Neural progenitor cell (in vitro differentiated cells): ENCODE measurements around the gene MLX. TPM values are rescaled to one million over a fixed set of nuclear protein-coding genes. Genes with fewer than 3 reads are reported as not detected.
A peak's percentile ranks its signal among the peaks of the same experiment; 100 is the strongest.

Source experiments
- DNase-seq: peaks from one replicate; pipeline ENCODE4 v3.0.0-alpha.2; 2016; ENCODE audit warnings: low spot score
- H2AFZ ChIP-seq: fragments of 200-600 bp; sonication (generic); replicated peaks from 2 replicates; pipeline ENCODE4 v1.6.1; 2016; ENCODE audit warnings: antibody characterized with exemption
- H3F3A ChIP-seq: fragments of 200-600 bp; sonication (generic); 2 replicates; pipeline ENCODE4 v1.6.1; 2016; ENCODE audit warnings: antibody characterized with exemption, low read depth
- H3K27ac ChIP-seq: fragments of 200-600 bp; sonication (generic); 2 replicates; pipeline ENCODE4 v1.5.1; 2016; ENCODE audit warnings: mild to moderate bottlenecking
- H3K27me3 ChIP-seq: fragments of 200-600 bp; sonication (generic); 2 replicates; pipeline ENCODE4 v1.6.1; 2016; ENCODE audit warnings: mild to moderate bottlenecking, moderate library complexity
- H3K36me3 ChIP-seq: fragments of 200-600 bp; sonication (generic); 2 replicates; pipeline ENCODE4 v1.5.1; 2016
- H3K4me1 ChIP-seq: fragments of 200-600 bp; sonication (generic); 2 replicates; pipeline ENCODE4 v1.6.1; 2016; ENCODE audit warnings: mixed run types
- H3K4me2 ChIP-seq: fragments of 200-600 bp; sonication (generic); 2 replicates; pipeline ENCODE4 v1.6.1; 2016
- H3K4me3 ChIP-seq: fragments of 200-600 bp; sonication (generic); 2 replicates; pipeline ENCODE4 v1.5.1; 2016
- H3K79me2 ChIP-seq: fragments of 200-600 bp; sonication (generic); 2 replicates; pipeline ENCODE4 v1.6.1; 2016; ENCODE audit warnings: low read depth
- H3K9ac ChIP-seq: fragments of 200-600 bp; sonication (generic); 2 replicates; pipeline ENCODE4 v1.6.1; 2016
- H3K9me3 ChIP-seq: fragments of 200-600 bp; sonication (generic); 2 replicates; pipeline ENCODE4 v1.5.1; 2016; ENCODE audit warnings: low read depth
- H4K20me1 ChIP-seq: fragments of 200-600 bp; sonication (generic); 2 replicates; pipeline ENCODE4 v1.6.1; 2016; ENCODE audit warnings: low read depth
- H3K27ac Mint-ChIP-seq: 3 replicates; pipeline ENCODE4 v1.8.0; 2021; ENCODE audit warnings: mixed read lengths
- H3K27me3 Mint-ChIP-seq: 2 replicates; pipeline ENCODE4 v1.8.0; 2022; ENCODE audit warnings: low read depth, mild to moderate bottlenecking, inconsistent platforms, moderate library complexity, mixed read lengths; ENCODE audit not compliant: insufficient read depth
- H3K36me3 Mint-ChIP-seq: 3 replicates; pipeline ENCODE4 v1.8.0; 2021; ENCODE audit warnings: mixed read lengths
- H3K4me1 Mint-ChIP-seq: 3 replicates; pipeline ENCODE4 v1.8.0; 2021; ENCODE audit warnings: mixed read lengths
- H3K4me3 Mint-ChIP-seq: 3 replicates; pipeline ENCODE4 v1.8.0; 2021; ENCODE audit warnings: mild to moderate bottlenecking, moderate library complexity, mixed read lengths
- H3K9me3 Mint-ChIP-seq: 3 replicates; pipeline ENCODE4 v1.8.0; 2020; ENCODE audit warnings: mixed read lengths
- CTCF ChIP-seq: fragments of 200-600 bp; sonication (generic); IDR thresholded peaks from 2 replicates; pipeline ENCODE4 v1.5.1; 2017; ENCODE audit warnings: antibody characterized with exemption, mild to moderate bottlenecking
- EZH2 ChIP-seq: fragments of 200-600 bp; sonication (generic); IDR thresholded peaks from 2 replicates; pipeline ENCODE4 v1.6.1; 2017; ENCODE audit warnings: antibody characterized with exemption, mild to moderate bottlenecking, moderate library complexity
- EZH2phosphoT487 ChIP-seq: fragments of 200-600 bp; sonication (generic); IDR thresholded peaks from 2 replicates; pipeline ENCODE4 v1.6.1; 2017; ENCODE audit warnings: antibody characterized with exemption
- total RNA-seq: library from RNA; depleted of rRNA; stranded (reverse); fragments of >200 nt; gene quantifications from 2 replicates; pipeline ENCODE4 v1.2.3, GENCODE V29; 2015; ENCODE audit warnings: low replicate concordance

The MLX gene
- total RNA-seq, 1 donor from 2014 or later: 15.8 TPM

GRCh38 chr17:42612013-42612412 lies 45.1 kb downstream of the MLX start:
- H3K36me3 Mint-ChIP-seq: peaks cover 24% of the 10 kb centered on the region
- H4K20me1 ChIP-seq: peaks cover 17% of the 10 kb centered on the region
- TF ChIP-seq EZH2 (no peak), CTCF (no peak)

GRCh38 chr17:42613699-42614295 lies 46.9 kb downstream of the MLX start:
- Histone ChIP-seq H3K9me3 (no peaks in the 10 kb centered on the region), H3K79me2 (peaks cover 20% of the 10 kb centered on the region), H4K20me1 (peaks cover 4% of the 10 kb centered on the region), H3K4me2 (no peak overlapping the region), H3K27me3 (no peaks in the 10 kb centered on the region), H3F3A (peaks cover 21% of the 10 kb centered on the region), H3K27ac (no peak overlapping the region), H3K4me1 (peaks cover 10% of the 10 kb centered on the region), H3K36me3 (no peaks in the 10 kb centered on the region), H2AFZ (no peak overlapping the region), H3K9ac (no peak overlapping the region), H3K4me3 (no peak overlapping the region)
- Mint-ChIP-seq H3K4me3 (no peak overlapping the region), H3K4me1 (peaks cover 10% of the 10 kb centered on the region), H3K27me3 (no peaks in the 10 kb centered on the region), H3K36me3 (peaks cover 24% of the 10 kb centered on the region), H3K9me3 (no peaks in the 10 kb centered on the region), H3K27ac (no peak overlapping the region)
- no peak for DNase-seq
- TF ChIP-seq CTCF: no peak
- TF ChIP-seq EZH2phosphoT487: no peak
- no peak for TF ChIP-seq EZH2

More at GRCh38 chr17:42612013-42612412, 45.1 kb downstream of the MLX start:
- Mint-ChIP-seq H3K9me3 (no peaks in the 10 kb centered on the region), H3K27ac (no peak overlapping the region), H3K4me3 (peak overlapping the region; percentile 41), H3K4me1 (peaks cover 16% of the 10 kb centered on the region), H3K27me3 (peaks cover 3% of the 10 kb centered on the region)
- no peaks in the 10 kb centered on the region for H3K27me3 ChIP-seq
- DNase-seq: no peak
- no peaks in the 10 kb centered on the region for H3K9me3 ChIP-seq
- no peak overlapping the region for H2AFZ ChIP-seq
- peaks cover 10% of the 10 kb centered on the region for H3F3A ChIP-seq
- H3K79me2 ChIP-seq: peaks cover 37% of the 10 kb centered on the region
- H3K9ac ChIP-seq: no peak overlapping the region
- H3K36me3 ChIP-seq: no peaks in the 10 kb centered on the region
- no peak overlapping the region for H3K4me3 ChIP-seq
- no peak overlapping the region for H3K4me2 ChIP-seq
- peaks cover 14% of the 10 kb centered on the region for H3K4me1 ChIP-seq
- no peak overlapping the region for H3K27ac ChIP-seq

- Histone ChIP-seq H3K4me1 (peaks cover 9% of the 10 kb centered on the region), H3K36me3 (no peaks in the 10 kb centered on the region), H3K4me3 (no peak overlapping the region), H3K9ac (no peak overlapping the region), H3F3A (peaks cover 20% of the 10 kb centered on the region), H3K79me2 (no peaks in the 10 kb centered on the region), H3K27me3 (no peaks in the 10 kb centered on the region), H2AFZ (no peak overlapping the region), H3K4me2 (no peak overlapping the region), H4K20me1 (no peaks in the 10 kb centered on the region), H3K27ac (peak overlapping the region; percentile 31), H3K9me3 (no peaks in the 10 kb centered on the region)
- peaks cover 16% of the 10 kb centered on the region for H3K36me3 Mint-ChIP-seq
- no peak for TF ChIP-seq CTCF
- TF ChIP-seq EZH2: no peak
- no peak for TF ChIP-seq EZH2phosphoT487
- H3K9me3 Mint-ChIP-seq: no peaks in the 10 kb centered on the region
- peak overlapping the region; percentile 81 for H3K27ac Mint-ChIP-seq
- H3K4me3 Mint-ChIP-seq: no peak overlapping the region
- H3K27me3 Mint-ChIP-seq: no peaks in the 10 kb centered on the region
- no peak for DNase-seq
- peaks cover 9% of the 10 kb centered on the region for H3K4me1 Mint-ChIP-seq
These were observed 51.1 kb downstream of the MLX start for GRCh38 chr17:42617956-42618431.
